ENCODE measurements around the gene NR6A1.

NR6A1 gene

DNA sequence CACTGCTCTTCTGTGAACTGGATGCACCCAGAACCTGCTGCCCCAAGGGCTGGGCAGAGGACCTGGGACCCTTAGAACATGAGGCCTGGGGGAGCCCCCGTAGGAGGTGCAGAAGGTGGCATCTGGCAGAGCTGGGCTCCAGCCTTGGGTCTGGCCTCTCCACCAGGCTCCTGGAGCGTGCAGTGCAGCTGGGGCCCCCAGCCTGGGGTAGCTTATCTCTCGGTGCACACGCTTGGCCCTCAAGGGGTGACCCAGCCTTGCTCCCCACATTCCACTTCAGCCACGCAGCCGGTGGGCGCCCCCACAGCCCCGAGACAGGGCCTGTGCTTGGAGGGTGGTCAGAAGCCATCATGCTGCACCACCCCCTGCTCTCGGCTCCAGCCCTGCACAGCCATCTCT, 258.3 kb downstream of the NR6A1 start:
- DNase-seq = no peak

DNA sequence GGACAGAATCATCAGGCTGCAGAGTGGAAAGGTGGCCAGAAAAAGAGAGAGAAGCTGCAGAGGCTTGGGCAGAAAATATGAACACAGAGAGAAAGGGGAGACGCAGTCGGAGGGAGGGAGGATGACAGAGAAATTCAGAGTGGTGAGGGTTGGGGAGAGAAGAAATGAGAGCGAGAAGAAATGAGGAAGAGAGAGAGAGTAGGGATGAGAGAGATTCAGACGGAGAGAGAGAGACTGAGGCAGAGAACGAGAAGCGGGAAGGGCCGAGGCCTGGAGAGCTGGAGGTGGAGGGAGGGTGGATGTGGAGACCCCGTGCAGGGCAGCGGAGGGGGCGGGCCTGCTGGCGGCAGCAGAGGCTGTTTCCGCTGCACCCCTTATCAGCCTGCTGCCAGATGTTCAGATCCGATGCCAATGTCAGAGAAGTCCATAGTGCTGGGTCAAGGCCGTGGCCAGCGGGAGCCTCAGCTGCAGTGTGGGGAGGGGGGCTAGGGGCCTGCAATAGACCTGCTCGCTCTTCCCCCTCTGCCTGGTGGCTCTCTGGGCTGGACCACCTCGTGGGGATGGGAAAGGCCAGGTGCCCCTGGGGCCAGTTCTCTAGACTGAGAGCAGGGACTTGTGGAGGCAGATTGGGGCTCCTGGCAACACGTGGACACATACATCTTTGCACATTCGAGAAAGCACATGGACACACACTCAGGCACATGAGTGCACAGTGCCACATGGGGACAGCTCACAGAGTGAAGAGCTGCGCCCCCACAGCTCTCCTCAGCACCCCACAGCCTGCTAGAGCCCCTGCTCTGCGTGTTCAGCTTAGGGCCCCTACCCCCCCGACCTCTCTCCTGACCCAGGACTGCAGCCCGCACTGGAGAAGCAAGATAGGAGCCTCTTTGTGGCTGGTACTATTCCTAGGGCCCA, 259.0 kb downstream of the NR6A1 start:
- DNase-seq = no peak

DNA sequence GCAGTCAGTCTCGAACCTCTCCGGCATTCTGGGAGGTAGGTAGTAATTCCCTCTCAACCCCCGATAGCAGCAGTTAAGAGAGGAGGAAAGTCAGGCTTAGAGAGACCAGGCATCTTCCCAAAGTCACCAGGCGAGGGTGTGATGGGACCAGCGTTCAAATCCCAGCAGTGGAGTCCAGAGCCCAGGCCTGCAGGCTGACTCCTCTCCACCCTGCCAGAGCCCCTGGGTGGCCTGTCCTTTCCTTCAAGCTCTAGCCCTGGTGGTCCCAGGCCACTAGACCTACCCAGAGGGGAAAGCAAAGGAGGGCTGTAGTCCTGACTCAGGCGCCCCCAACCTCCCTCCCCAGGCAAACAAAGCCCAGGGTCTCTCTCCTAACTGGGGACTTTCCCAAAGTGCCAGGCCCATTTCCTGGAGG, 259.7 kb downstream of the NR6A1 start:
- no peak for DNase-seq

DNA sequence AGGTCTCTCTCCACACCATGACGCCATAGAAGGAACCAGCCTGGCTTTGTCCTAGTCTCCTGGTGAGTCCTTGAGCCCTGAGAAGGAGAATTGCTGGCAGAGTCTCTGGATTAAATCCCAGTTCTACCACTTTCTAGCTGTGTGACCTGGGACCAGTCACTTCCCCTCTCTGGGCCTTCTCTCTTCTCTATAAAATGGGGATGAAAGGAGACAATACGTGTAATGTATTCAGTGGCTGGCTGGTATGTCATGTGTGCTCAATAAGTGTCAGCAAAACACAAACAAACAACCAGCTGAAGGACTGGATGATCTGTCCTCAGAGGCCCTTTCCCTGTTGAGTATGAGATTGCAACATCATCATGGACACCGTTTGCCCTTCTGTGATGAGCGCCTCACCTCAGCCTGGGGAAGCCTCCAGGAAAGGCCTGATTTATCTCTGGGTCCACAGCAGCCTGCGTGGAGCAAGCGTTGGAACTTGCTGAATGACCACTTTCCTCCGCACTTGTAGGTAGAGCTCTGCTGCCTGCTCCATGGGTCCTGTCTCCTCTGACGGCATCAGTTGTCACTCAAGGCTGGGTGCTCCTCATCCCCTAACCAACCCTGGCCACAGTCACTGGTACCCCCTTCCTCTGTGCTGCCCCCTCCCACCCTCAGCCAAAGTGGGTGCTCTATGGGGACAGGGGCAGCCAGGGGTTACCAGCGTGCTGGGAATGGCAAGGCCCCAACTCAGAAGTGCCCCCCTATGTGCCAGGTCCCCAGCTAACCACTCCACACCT, 260.3 kb downstream of the NR6A1 start:
- no peak for DNase-seq

DNA sequence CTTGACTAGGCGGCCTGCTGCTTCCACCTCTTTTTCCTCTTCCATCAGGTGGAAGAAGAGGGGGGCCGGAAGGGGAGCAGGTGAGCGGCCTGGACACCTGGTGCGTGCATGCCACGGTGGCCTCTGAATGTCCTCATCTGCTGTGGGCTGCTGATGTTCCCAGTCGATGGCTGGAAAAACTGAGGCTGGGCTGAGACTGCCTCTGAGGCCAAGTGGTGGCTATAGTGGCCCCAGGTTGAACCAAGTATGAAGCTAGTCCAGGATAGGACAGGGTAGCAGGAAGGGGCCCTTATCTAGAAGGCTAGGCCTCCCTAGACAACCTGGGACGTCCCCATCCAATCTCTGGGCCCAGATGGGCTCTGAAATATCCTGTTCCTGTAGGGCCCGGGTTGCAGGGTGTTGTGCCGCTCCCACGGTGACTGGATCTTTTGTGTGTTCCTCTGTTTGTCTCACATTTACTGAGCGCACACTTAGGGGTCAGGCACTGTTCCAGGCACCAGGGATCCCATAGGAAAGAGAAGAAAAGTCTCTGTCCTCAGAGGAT, 263.2 kb downstream of the NR6A1 start:
- no peak for DNase-seq

DNA sequence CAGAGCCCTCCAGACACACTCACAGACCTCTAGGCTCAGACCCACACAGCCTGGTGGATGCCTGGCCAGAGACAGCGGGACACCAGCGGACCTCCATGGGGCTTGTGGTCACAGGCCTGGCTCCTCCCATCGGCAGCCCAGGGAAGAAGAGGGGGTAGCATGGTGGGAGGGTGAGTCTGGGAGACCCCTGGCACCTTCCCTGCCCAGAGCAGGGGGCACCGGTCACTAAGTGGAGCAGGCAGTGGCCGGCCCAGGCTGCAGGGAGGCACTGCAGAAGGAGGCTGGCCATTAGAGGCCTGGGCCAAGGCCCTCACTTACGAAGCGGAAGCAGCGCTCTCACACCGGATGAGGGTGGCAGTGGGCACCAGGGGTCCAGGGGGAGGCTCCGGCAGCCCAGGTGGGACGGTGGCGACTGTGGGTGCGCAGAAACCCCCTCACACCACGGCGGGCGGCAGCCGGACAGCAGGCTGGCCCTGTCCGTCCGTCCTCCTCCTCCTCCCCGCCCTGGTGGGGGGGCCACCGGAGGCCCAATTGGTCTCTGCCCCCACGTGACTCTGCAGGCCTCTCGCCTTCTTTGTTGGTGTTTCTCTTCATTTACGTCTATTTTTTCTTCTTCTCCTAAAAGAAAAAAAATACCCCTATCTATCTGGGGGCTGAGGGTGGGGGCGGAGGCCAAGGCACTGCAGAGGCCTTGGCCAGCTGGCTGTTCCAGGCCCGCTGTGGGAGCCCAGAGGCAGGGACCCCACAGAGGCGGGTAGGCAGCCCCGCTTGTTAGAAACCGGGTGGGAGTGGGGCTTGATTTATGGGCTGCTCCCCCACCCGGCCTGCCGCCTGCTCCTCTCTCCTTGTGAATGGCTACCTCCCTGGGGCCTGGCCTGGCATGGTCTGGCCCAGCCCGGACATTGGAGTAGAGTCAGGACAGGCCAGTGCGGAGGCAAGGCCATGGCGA, 263.9 kb downstream of the NR6A1 start, which contains the start of gene NR5A1:
Gene NR5A1 (minus strand): TSS at position 469 of the 949 bp plus-strand sequence. CDS start 4,004 bp downstream, outside the sequence.
- DNase-seq = no peak

DNA sequence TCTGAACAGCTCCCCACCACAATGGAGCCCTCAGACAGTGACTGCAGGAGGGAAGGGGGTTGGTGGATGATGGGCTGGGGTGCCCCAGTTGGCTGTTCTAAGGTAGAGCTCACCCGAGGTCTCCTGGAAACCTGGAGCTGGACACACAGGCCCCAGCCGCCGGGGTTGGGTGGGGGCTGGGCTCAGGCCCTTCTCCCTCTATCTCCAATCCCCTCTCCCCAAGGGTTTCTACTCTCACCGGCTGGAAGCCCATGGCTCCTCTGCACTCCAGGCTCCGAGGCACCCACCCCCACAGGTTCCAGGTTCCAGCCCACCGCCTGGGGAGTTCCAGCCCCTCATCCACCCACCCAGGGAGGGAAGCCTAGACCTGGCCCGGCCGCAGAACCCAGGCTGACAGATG, 264.7 kb downstream of the NR6A1 start:
- no peak for DNase-seq

DNA sequence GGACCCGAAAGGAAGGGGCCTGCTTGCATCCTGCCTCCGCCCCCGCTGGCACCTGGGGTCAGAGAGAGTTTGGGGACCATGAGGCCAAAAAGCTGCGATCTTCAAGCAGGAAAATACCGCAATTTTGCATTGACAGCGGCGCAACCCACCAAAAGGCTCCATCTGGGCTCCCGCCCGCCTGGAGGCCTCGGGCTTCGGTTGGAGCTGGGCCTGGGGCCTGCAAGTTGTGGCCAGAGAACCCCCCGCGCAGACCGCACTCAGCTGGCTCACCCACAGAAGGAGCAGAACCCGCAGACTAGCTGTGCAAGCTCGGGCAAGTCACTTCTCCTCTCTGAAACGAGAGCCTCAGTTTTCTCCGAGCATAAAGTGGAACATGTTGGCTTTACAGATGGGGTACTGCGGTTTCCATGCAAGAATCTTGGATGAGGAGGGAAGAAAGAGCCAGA, 265.2 kb downstream of the NR6A1 start:
- no peak for DNase-seq

DNA sequence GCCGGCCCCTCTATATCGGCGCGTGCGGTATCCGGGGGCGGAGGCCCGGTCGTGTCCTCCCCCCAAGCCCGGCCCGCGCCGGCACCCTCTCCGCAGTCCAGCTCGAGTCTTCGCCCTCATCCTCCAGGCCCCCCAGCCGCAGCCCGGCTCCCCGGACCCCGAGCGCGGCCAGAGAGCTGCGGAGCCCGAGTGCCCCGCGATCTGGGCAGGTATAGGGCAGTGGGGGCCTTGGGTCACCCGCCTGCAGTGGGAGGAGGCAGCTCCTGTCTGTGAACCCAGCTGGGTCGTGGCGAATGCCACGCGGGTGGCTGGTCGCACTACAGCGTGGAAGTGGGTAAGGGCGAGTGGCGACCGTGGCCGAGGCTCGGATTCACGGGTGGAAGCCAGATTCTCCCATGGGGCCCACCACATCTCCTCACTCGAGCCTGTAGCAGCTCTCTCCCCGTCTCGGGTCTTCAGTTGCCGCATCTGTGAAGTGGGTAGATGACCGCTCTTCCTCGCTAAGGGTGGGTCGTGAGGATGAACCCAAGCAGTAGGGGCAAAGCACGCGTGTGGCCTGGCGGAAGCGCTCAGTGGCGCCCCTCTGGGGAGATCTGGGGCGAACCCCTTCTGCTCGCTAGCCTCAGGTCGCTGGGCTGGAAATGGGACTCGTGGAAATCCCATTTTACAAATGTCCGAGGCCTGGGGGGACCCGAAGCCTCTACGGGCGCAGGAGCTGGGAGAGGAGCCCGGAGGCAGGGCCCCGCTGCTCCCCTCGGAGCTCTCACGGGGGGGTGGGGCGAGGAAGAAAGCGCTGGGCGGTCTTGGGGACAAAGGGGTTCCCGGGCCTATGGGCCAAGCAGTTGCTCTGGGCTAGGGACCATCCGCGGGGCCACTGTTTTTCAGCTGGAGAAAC, 265.9 kb downstream of the NR6A1 start:
- DNase-seq = no peak

DNA sequence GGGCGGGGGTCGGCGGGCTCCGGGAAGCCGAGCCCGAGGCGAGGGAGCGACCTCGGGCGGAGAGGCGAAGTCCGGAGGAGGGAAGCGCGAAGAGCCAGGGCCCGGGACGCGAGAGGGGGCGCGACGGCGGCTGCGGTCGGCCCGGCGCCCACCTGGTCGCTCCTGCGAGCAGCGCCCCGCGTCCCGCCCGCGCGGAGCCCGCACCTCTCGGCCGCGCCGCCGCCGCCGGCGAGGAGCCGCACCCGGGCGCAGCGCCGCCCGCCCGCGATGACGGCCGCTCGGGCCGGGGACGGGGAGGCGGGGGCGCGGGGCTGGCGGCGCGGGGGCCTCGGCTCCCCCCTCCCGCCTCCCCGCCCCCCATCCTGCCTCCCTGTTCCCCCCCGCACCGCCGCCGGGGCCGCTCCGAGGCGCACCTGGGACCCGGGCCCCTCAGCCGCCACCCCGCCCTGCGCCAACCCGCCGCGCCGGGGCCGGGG, 266.5 kb downstream of the NR6A1 start:
- no peak for DNase-seq

DNA sequence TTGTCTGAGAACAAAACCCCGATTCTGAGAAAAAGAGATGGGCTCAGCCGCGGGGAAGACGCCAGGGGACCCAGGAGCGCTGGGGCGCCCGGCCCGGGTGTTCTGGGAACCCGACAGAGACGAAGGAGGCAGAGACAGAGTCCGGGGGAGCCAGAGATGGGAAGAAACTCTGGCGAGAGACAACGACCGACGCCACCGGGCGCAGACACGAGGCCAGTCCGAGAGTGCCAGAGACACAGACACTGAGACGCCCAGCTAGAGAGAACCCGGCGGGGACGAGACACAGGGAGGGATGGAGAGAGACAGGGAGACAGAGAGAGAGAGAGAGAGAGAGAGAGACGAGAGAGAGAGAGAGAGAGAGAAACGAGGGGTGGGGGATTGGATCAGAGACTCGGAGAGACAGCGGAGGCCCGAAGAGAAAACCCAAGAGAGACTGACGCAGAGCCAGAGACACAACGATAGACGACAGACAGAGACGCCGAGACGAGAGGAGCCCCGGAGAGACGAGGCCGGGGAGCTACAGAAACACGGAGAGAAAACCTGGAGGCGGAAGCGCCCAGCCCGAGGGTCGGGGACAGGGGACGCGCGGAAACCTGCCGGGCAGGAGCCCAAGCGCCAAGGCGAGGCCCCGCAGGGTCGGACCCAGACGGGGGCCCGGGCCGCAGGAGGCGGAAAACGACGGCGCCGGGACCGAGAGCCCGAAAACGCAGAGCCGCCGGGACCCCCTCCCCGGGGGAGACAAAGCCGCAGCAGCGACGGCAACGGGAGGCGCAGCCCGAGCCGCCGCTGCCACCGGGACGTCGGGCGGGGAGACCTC, 267.2 kb downstream of the NR6A1 start:
- DNase-seq = no peak

DNA sequence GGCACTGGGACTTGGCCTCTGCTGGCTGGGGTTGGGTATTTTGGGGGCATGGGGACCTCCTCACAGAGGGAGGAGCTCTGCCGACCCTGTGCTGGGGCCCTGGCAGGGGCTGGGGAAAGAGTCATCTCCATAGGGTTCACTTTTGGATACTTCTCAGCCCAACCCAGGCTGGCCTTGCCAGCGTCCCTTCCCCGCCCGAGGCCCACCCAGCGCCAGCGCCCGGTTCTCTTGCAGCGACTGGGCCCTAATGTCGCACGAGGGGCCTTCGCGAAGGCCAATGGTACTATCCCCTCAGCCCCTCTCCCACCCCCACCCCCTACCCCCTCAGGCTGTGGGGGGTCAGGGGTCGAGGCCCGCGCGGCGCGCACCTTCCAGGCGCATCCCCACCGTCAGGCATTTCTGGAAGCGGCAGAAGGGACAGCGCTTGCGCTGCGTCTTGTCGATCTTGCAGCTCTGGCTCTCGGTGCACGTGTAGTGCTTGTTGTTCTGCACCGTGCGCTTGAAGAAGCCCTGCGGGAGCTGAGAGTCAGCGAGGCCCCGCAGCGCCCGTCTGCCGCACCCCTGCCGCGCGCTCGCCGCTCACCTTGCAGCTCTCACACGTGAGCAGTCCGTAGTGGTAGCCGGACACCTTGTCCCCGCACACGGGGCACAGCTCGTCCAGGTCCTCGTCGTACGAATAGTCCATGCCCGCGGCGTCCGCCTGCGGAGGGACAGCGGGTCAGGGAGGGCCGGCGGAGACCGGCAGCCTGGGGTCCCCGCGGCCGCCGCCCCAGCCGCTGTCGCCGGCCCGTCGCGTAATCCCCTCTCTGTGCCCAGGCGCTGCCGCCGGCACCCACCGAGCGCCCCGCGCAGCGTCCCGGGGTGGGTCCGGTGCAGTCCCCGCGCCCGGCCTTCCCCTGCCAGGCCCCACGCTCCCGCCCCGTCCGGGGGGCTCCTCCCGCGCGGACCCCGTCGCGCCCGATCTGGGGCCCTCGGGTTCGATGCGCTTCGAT, 268.1 kb downstream of the NR6A1 start:
- DNase-seq = no peak

DNA sequence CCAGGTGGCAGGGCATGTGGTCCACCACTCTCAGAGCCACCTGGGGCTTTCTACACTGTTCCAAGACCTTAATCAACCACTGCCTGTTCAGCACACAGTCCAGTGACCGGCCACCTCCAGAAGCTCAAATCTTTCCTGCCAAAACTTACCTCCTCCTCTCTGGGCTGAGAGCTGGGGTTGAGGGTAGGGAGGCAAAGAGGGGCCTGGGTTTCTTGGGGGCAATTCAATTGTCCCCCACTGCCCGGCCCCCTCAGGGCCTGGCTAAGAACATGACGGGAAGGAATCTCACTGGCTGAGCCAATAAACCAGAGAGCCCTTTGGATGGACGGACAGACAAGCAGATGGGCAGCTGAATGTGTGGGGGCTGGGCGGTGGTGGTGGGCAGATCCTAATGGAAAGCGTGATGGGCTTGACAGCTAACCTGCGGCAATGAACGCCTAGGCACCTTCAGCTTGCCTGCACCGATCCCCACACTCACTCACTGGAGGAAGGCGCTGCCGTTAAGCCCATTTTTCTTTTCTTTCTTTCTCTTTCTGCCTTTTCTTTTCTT, 269.3 kb downstream of the NR6A1 start:
- DNase-seq = no peak

DNA sequence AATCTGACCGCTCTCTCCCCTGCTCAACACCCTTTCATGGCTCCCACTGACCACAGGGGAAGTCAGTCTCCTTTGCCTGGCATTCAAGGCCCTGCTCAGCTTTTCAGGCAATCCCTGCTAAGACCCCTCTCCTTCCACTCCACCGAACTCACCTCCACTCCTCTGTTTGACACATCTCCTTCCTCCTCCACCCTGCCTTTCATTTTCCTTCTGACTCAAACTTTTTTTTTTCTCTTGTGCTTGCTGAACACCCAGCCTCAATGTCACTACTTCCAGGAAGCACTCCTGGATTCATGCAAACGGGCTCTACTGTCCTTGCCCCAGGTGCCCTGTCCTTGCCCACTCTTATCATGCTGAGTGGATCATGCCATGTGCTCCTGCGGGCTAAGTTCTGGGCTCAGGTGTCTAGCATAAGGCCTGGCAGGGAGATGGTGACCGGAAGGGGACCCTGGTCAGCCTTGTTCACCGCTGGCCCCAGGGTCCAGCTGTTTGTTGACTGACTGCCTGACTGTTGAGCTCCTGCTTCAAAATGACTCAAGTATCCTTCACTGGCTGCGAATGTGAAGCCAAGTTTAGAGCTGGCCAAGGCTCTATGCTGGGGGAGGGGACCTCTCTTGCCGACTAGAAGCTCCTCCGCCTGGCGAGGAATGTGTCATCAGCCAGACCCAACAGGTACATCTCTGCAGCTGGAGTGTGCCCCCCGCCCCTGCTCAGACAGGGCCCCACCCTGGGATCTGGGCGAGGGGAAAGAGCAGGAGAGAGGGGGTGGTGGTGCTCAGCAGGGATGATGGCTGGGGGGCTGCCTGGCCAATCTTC, 270.1 kb downstream of the NR6A1 start:
- DNase-seq = no peak

DNA sequence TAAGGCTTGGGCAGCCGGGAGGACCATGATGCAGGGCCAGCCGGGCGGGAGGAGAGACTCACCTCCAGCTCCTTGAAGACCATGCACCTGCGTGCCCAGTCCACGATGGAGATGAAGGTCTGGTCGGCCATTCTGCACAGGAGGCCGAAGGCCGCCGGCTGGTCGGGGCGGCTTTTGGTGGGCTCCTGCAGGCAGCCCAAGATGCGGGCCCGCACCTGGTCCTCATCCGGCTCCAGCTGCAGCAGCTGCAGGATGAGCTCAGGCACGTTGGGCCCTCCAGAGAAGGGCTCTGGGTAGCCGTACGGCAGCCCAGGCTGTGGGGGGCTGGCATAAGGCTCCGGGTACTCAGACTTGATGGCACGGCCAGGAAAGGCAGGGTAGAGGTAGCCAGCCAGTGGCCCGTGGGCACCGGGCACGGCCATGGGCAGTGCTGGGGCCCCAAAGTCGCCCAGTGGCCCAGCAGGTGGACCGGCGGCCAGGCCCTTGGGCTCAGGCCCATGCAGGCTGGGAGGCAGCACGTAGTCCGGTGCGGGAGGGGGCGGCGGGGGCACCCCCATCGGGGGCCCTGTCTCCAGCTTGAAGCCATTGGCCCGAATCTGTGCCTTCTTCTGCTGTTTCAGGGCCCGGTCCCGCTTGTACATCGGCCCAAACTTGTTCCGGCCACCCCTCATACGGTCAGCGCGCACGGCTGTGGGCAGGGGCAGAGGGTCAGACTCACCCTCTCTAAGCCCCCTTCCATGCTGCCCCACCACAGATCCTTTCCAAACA, 270.9 kb downstream of the NR6A1 start:
- DNase-seq = no peak

DNA sequence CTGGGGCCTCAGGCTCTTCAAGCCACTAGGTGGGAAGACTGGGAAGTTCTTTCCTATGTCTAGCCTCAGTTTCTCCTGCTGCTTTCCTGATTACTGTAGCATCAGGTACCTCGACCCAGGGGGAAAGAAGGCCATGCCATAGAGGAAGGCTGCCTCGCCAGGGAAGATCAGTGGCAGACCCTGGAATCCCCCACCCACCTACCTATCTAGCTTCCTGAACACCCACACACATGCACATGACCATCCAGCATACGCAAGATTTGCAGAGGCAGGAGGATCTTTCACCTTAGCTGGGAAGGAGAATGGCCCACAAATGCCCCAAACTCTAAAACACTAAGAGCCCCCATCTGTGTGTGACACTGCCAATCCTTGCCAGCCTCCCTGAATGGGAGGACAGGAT, 271.9 kb downstream of the NR6A1 start:
- DNase-seq = no peak

All from activated CD4-positive, alpha-beta T cell treated with anti-CD3 and anti-CD28 coated beads for 48 hours (primary cell).